Endothelial cell of umbilical vein (primary cell): ENCODE measurements around the gene AMPD1. TPM values are rescaled to one million over a fixed set of nuclear protein-coding genes. Genes with fewer than 3 reads are reported as not detected.

Experiments used
- BruUV-seq: library from RNA; stranded (reverse); fragments of 400-500 nt; replicated peaks from 2 replicates; lab custom pipeline; 2021; lab: Mats Ljungman, UMichigan
- CTCF ChIA-PET: fragments of 300-600, 350-600 bp; sonication (Branson Sonifier 250); formaldehyde crosslinking; loops from one replicate; lab custom pipeline; 2021; ENCODE audit warnings: antibody characterized with exemption, inconsistent platforms; lab: Charles Lee
- POLR2A ChIA-PET: fragments of 300-600, 350-600 bp; sonication (Branson Sonifier 250); formaldehyde crosslinking; loops from one replicate; lab custom pipeline; 2021; ENCODE audit warnings: antibody characterized with exemption, inconsistent platforms; lab: Charles Lee
- DNase-seq: peaks from one replicate; pipeline ENCODE4 v3.0.0-alpha.2; 2011; ENCODE audit warnings: low read depth, low spot score
- FAIRE-seq: peaks from 2 replicates; lab custom pipeline; 2011; peaks lifted over from hg19 to GRCh38; lab: Jason Lieb, UNC
- H2AFZ ChIP-seq: 2 replicates; pipeline ENCODE4 v1.6.0; 2012; ENCODE audit warnings: low read depth, low read length, control low read depth, inconsistent platforms
- H3K27ac ChIP-seq: 2 replicates; pipeline ENCODE4 v1.5.1; 2011; ENCODE audit warnings: low read depth, mild to moderate bottlenecking, control low read depth, low read length, moderate library complexity; ENCODE audit not compliant: insufficient read depth
- H3K27me3 ChIP-seq, 2 experiments: 2 replicates each; pipeline versions ENCODE4 v1.6.0 to v1.6.1; 2011; ENCODE audit warnings: low read length in 2 of 2, mixed read lengths in 1 of 2; ENCODE audit not compliant: control insufficient read depth in 2 of 2, insufficient read depth in 2 of 2
- H3K36me3 ChIP-seq, 2 experiments: 2 replicates in 1 of 2; 3 replicates in 1 of 2; pipeline ENCODE4 v1.5.1; 2011; ENCODE audit warnings: low read length in 2 of 2, mild to moderate bottlenecking in 1 of 2, moderate library complexity in 1 of 2; ENCODE audit not compliant: control insufficient read depth in 2 of 2, insufficient read depth in 2 of 2; ENCODE audit errors: extremely low read depth in 1 of 2
- H3K4me1 ChIP-seq: 3 replicates; pipeline ENCODE4 v1.5.1; 2011; ENCODE audit warnings: mild to moderate bottlenecking, low read length; ENCODE audit not compliant: control insufficient read depth, insufficient read depth; ENCODE audit errors: extremely low read depth
- H3K4me2 ChIP-seq: 2 replicates; pipeline ENCODE4 v1.6.1; 2011; ENCODE audit warnings: low read length, control low read depth, mixed read lengths; ENCODE audit not compliant: insufficient read depth
- H3K4me3 ChIP-seq, 3 experiments: fragments of 200-600 bp in 1 of 3; sonication (generic), shearing (Covaris generic) in 1 of 3; replicated peaks in 1 of 3; 2 replicates each; pipeline ENCODE4 v1.5.1; 2011 to 2016; ENCODE audit warnings: control low read depth in 3 of 3, low read length in 3 of 3, mild to moderate bottlenecking in 2 of 3, inconsistent platforms in 1 of 3, low read depth in 1 of 3, moderate library complexity in 1 of 3; ENCODE audit not compliant: insufficient read depth in 1 of 3
- H3K79me2 ChIP-seq: 2 replicates; pipeline ENCODE4 v1.6.0; 2012; ENCODE audit warnings: low read length, inconsistent platforms; ENCODE audit not compliant: control insufficient read depth, insufficient read depth
- H3K9ac ChIP-seq: replicated peaks from 2 replicates; pipeline ENCODE3; 2011; ENCODE audit warnings: low read length, control low read depth; ENCODE audit not compliant: insufficient read depth; ENCODE audit errors: extremely low read depth
- H3K9me1 ChIP-seq: replicated peaks from 3 replicates; pipeline ENCODE4 v1.6.0; 2011; ENCODE audit warnings: mild to moderate bottlenecking, low read length; ENCODE audit not compliant: control insufficient read depth, insufficient read depth; ENCODE audit errors: extremely low read depth
- H3K9me3 ChIP-seq: replicated peaks from 2 replicates; pipeline ENCODE4 v1.5.1; 2012; ENCODE audit warnings: low read length, inconsistent platforms; ENCODE audit not compliant: control insufficient read depth, insufficient read depth
- H4K20me1 ChIP-seq: replicated peaks from 2 replicates; pipeline ENCODE3; 2011; ENCODE audit warnings: mild to moderate bottlenecking, low read length; ENCODE audit not compliant: control insufficient read depth, insufficient read depth; ENCODE audit errors: extremely low read depth
- EZH2 ChIP-seq: IDR thresholded peaks from 2 replicates; pipeline ENCODE4 v1.6.1; 2012; ENCODE audit warnings: borderline replicate concordance, low read depth, mild to moderate bottlenecking, moderate library complexity, low read length, inconsistent platforms; ENCODE audit not compliant: severe bottlenecking
- FOS ChIP-seq: IDR thresholded peaks from 2 replicates; pipeline ENCODE4 v1.6.1; 2011; ENCODE audit warnings: mild to moderate bottlenecking, low read length, moderate library complexity, borderline replicate concordance; ENCODE audit not compliant: insufficient read depth
- GATA2 ChIP-seq: IDR thresholded peaks from 2 replicates; pipeline ENCODE4 v1.7.0; 2011; ENCODE audit warnings: low read depth, mild to moderate bottlenecking, moderate library complexity, mixed read lengths, low read length; ENCODE audit not compliant: insufficient read length, insufficient read depth
- JUN ChIP-seq: IDR thresholded peaks from 2 replicates; pipeline ENCODE4 v1.6.1; 2011; ENCODE audit warnings: borderline replicate concordance, low read depth; ENCODE audit not compliant: insufficient read length, insufficient read depth
- MAX ChIP-seq: IDR thresholded peaks from 2 replicates; pipeline ENCODE4 v1.6.1; 2011; ENCODE audit not compliant: insufficient read depth, insufficient read length
- MYC ChIP-seq: IDR thresholded peaks from one replicate; pipeline ENCODE4 v1.6.1; 2011; ENCODE audit warnings: mild to moderate bottlenecking, low read depth, low read length
- POLR2A ChIP-seq: IDR thresholded peaks from 2 replicates; pipeline ENCODE4 v1.6.1; 2012; ENCODE audit warnings: low read depth, mild to moderate bottlenecking, control low read depth, low read length
- dilution Hi-C: fragments of 300-500 bp; cut with MboI; formaldehyde crosslinking; loops from one replicate; pipeline ENCODE4 v1.15.0; 2019; ENCODE audit warnings: low sequenced_read_pairs; ENCODE audit not compliant: extremely low pct_ligation_motif_present
- intact Hi-C: fragments of 100-400 bp; cut with micrococcal nuclease; formaldehyde crosslinking; loops from one replicate; pipeline ENCODE4 v1.10.0; 2022
- polyA plus RNA-seq, 4 experiments: library from polyadenylated mRNA; depleted of rRNA in 3 of 4; stranded (reverse) in 3 of 4; unstranded in 1 of 4; fragments of >200 nt; gene quantifications; 2 replicates each; pipeline versions ENCODE4 v1.2.1 to v1.2.3, GENCODE V29; 2011 to 2012; ENCODE audit warnings: missing spikeins in 1 of 4
- total RNA-seq: library from RNA; stranded (reverse); gene quantifications from 2 replicates; pipeline ENCODE4 v1.2.3, GENCODE V29; 2021

AMPD1 gene
- total and polyA plus RNA-seq, 2 donors (not counting 3 experiments of a cell fraction or from before 2014, with no cell fraction given) = not detected

GRCh38 chr1:114740331-114740730, 45.0 kb upstream of the AMPD1 start:
- ChIA-PET POLR2A (no interaction called here), CTCF (no interaction called here)
- dilution Hi-C loops = no loop called here
- Histone ChIP-seq H3K4me2 (no peak overlapping the region), H3K4me1 (no peaks in the 10 kb centered on the region), H3K4me3 (no peak overlapping the region), H3K36me3 (peaks cover 13 to 33% of the 10 kb centered on the region in 2 experiments), H4K20me1 (peaks cover 26% of the 10 kb centered on the region), H3K27ac (no peak overlapping the region), H3K9me3 (no peaks in the 10 kb centered on the region), H3K9me1 (no peaks in the 10 kb centered on the region), H2AFZ (no peak overlapping the region), H3K79me2 (peaks cover 82% of the 10 kb centered on the region), H3K9ac (no peak overlapping the region), H3K27me3 (no peaks in the 10 kb centered on the region)
- intact Hi-C loops = no loop called here
- no TSS peak for BruUV-seq
- DNase-seq (no peak), FAIRE-seq (no peak)
- TF ChIP-seq JUN = no peak

- FAIRE-seq (no peak), DNase-seq (no peak)
- Histone ChIP-seq H3K79me2 (peaks cover 58% of the 10 kb centered on the region), H3K4me3 (no peak overlapping the region), H3K27me3 (no peaks in the 10 kb centered on the region), H3K9me3 (no peaks in the 10 kb centered on the region), H3K27ac (no peak overlapping the region), H2AFZ (no peak overlapping the region), H3K4me2 (no peak overlapping the region), H4K20me1 (peaks cover 17% of the 10 kb centered on the region), H3K9me1 (no peaks in the 10 kb centered on the region), H3K4me1 (no peaks in the 10 kb centered on the region), H3K36me3 (peaks cover 21 to 54% of the 10 kb centered on the region in 2 experiments), H3K9ac (no peak overlapping the region)
- POLR2A ChIA-PET = interaction anchor here (0.6 kb wide), 1 partner anchor 240 kb away, joined by 5 read pairs; no protein-coding TSS in a partner anchor
- intact Hi-C loops (loop anchor here (2.0 kb wide), 1 partner anchor 21 kb away; the partner anchor contains the start of gene NRAS), dilution Hi-C loops (no loop called here)
- TF ChIP-seq GATA2 (no peak), MAX (no peak), MYC (no peak), FOS (no peak), POLR2A (no peak), EZH2 (no peak)
- BruUV-seq = no TSS peak
- CTCF ChIA-PET = no interaction called here
These were observed 42.0 kb upstream of the AMPD1 start for GRCh38 chr1:114737314-114737849.
